Measurements from ENCODE around the gene AFF3.

The AFF3 gene

DNA sequence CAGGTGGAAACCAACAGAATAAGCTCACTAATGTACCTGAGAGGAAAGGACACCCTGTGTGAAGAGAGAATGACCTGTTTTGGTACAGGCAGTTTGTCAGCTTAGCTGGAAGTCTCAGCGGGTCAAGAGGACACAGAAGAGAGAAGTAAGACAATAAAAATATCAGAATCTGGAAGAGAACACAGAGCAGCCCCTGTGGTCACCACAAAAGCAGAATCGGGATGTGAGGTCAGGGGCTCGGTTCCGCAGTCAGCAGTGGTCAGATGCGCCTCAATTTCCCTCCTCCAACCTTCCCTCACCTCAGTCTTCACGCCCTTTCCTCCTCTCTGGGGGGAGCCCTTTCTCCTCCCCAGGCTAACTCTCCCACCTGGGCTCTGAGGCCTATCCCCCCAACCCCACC, 122.9 kb downstream of the AFF3 start:
- Histone ChIP-seq H3K27me3 (ENCODE audit: control insufficient read depth, insufficient read depth, low read length) (no peaks in the 10 kb centered on the region), H3K4me3 (ENCODE audit: low read length) (no peak overlapping the region), H3K9ac (ENCODE audit: low read length) (no peak overlapping the region), H3K9me3 (ENCODE audit: control insufficient read depth, low read length) (no peaks in the 10 kb centered on the region), H3K36me3 (ENCODE audit: control insufficient read depth, insufficient read depth, low read length) (no peaks in the 10 kb centered on the region), H3K4me1 (ENCODE audit: control insufficient read depth, insufficient read depth, low read length) (no peaks in the 10 kb centered on the region)

DNA sequence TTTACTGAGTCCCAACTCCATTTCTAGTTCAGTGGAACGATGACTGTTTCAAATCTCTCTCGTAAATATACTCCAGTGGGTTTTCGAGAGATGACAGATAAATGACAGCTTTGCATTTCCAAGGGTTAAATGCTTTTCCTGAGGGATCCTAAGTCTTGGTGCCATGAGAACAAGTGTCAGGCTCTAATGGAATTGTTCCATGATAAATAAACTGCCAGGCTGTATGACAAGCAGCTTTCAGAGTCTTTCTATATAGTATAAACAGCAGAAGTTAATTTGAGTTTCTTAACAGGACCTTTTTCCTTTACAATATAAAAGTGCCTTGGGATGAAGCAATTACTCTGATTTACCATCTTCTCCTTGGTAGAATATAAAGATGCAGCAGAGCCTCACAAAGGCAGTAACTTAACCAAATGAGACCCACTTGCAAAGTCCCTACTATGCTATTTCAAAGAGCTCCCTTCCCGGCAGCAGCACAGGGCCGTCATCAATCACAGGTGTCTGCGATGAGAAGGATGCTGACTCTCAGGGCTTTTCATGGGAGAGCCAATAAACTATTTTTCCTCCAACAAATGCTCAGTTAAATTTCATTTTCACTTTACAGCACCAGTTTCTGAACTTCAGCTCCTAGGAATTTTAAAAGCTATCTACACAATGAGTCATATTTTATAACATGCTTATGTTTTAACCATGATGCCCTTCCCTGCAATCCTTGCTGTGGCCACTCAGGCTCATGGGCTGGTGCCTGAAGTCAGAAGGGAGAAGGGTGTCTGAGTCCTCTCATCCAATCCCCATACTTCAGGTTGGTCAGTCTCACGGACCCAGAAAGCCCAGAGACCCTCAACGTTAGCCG, 123.8 kb downstream of the AFF3 start:
- Histone ChIP-seq H3K4me1 (ENCODE audit: control insufficient read depth, insufficient read depth, low read length) (no peaks in the 10 kb centered on the region), H3K27me3 (ENCODE audit: control insufficient read depth, insufficient read depth, low read length) (no peaks in the 10 kb centered on the region), H3K4me3 (ENCODE audit: low read length) (no peak overlapping the region), H3K9me3 (ENCODE audit: control insufficient read depth, low read length) (no peaks in the 10 kb centered on the region), H3K9ac (ENCODE audit: low read length) (no peak overlapping the region), H3K36me3 (ENCODE audit: control insufficient read depth, insufficient read depth, low read length) (no peaks in the 10 kb centered on the region)

DNA sequence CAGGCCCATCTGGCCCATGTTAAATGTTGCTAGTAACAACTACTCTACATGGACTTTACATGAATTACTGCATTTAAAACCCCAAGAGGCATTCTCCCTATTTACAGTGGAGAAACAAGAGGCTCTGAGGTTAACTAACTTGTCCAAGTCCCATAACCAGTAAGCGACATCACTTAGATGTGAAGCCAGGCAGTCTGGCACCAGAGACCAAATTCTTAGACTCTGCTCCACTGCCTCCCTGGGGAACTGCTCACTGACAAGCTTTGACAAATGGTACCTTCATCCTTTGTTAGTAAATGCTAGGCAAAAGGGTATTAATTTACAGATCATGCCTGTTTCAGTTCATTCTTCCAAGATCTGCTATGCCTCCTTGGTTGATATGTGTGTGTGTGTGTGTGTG, 124.8 kb downstream of the AFF3 start:
- Histone ChIP-seq H3K4me3 (ENCODE audit: low read length) (no peak overlapping the region), H3K27me3 (ENCODE audit: control insufficient read depth, insufficient read depth, low read length) (no peaks in the 10 kb centered on the region), H3K4me1 (ENCODE audit: control insufficient read depth, insufficient read depth, low read length) (no peaks in the 10 kb centered on the region), H3K36me3 (ENCODE audit: control insufficient read depth, insufficient read depth, low read length) (no peaks in the 10 kb centered on the region), H3K9me3 (ENCODE audit: control insufficient read depth, low read length) (no peaks in the 10 kb centered on the region), H3K9ac (ENCODE audit: low read length) (no peak overlapping the region)

DNA sequence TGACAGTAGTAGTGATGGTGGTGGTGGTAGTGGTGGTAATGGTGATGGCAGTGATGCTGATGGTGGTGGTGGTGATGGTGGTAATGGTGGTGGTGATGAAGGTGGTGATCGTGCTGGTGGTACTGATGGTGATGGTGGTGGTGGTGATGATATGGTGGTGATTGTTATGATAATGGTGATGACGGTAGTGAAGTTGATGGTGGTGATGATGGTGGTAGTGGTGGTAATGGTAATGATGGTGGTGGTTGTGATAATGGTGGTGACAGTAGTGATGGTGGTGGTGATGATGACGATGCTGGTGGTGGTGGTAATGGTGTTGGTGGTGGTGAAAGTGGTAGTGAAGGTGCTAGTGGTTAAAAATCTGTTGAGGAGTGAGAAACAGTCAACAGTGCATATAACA, 125.6 kb downstream of the AFF3 start:
- no peaks in the 10 kb centered on the region for H3K4me1 ChIP-seq (ENCODE audit: control insufficient read depth, insufficient read depth, low read length)
- H3K4me3 ChIP-seq (ENCODE audit: low read length): no peak overlapping the region
- no peaks in the 10 kb centered on the region for H3K36me3 ChIP-seq (ENCODE audit: control insufficient read depth, insufficient read depth, low read length)
- no peaks in the 10 kb centered on the region for H3K27me3 ChIP-seq (ENCODE audit: control insufficient read depth, insufficient read depth, low read length)
- no peak overlapping the region for H3K9ac ChIP-seq (ENCODE audit: low read length)
- H3K9me3 ChIP-seq (ENCODE audit: control insufficient read depth, low read length): no peaks in the 10 kb centered on the region

DNA sequence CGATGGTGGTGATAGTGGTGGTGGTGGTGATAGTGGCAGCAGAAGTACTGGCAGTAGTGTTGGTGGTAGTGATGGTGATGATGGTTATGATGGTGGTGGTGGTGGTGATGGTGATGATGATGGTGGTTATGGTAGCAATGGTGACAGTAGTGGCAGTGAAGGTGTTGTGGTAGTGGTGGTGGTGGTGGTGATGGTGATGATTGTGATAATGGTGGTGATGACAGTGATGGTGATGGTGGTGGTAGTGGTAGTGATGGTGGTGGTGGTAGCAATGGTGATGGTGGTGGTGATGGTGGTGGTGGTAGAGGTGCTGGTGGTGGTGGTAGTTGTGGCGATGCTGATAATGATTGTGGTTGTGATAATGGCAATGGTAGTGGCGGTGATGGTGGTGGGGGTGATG, 126.5 kb downstream of the AFF3 start:
- Histone ChIP-seq H3K9me3 (ENCODE audit: control insufficient read depth, low read length) (no peaks in the 10 kb centered on the region), H3K4me1 (ENCODE audit: control insufficient read depth, insufficient read depth, low read length) (no peaks in the 10 kb centered on the region), H3K4me3 (ENCODE audit: low read length) (no peak overlapping the region)

DNA sequence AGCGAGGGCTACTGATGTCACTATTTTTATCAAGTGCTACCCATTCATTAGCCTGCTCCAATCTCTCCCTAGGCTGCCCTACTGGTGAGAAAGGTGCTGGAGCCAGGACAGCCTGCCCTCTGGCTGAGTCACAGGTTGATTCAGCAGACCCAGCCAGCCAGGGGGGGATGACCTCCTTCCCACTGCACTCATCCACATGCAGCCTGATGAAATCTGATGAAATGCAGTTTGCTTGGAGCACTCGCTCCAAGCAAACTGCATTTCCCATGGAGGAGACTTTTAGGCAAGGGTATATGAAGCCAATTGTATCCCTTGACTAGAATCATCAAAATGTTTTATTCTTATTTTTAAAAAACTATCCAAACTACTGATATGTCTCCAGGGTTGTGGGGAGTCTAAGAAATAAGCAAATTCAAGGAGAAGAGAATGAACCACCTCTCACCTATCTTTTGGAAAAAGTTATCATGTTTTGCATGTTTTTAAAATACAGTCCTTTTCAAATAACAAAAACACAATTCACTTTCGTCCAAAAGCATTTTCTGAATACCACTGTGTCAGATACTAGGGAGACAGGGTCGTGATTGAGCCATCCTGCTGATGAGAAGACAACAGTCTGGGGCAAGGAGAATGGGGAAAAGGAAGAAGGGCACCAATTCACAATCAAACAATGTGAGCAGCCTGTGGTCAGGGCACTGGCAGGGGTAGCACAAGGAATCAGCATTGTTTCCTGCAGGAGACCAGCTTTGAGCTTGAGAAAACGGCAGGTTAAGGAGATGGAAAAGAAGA, 128.3 kb downstream of the AFF3 start:
- Histone ChIP-seq H3K9me3 (ENCODE audit: control insufficient read depth, low read length) (no peaks in the 10 kb centered on the region), H3K4me1 (ENCODE audit: control insufficient read depth, insufficient read depth, low read length) (no peaks in the 10 kb centered on the region), H3K27me3 (ENCODE audit: control insufficient read depth, insufficient read depth, low read length) (no peaks in the 10 kb centered on the region), H3K4me3 (ENCODE audit: low read length) (no peak overlapping the region), H3K9ac (ENCODE audit: low read length) (no peak overlapping the region), H3K36me3 (ENCODE audit: control insufficient read depth, insufficient read depth, low read length) (no peaks in the 10 kb centered on the region)

More for the DNA sequence above, 126.5 kb downstream of the AFF3 start:
- Histone ChIP-seq H3K27me3 (ENCODE audit: control insufficient read depth, insufficient read depth, low read length) (no peaks in the 10 kb centered on the region), H3K36me3 (ENCODE audit: control insufficient read depth, insufficient read depth, low read length) (no peaks in the 10 kb centered on the region), H3K9ac (ENCODE audit: low read length) (no peak overlapping the region)

DNA sequence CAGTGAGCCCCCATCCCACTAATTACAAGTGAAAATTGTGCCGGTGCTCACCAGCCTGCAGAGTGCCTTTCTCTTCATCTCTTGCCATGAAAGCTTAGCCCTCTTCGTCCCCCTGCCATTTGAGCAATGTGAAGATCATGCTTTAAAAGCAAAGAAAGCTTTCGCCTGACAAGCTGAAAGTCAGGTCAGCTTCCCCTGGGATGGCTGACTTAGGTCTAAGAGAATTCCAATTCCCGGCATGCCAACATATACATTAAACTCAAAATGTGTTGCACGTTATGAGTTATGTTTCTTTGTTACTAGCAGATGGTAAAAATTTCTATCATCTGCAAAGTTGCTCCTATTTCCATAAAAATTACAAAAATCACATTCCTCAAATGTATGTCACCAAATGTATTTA, 129.8 kb downstream of the AFF3 start:
- Histone ChIP-seq H3K9ac (ENCODE audit: low read length) (no peak overlapping the region), H3K27me3 (ENCODE audit: control insufficient read depth, insufficient read depth, low read length) (no peaks in the 10 kb centered on the region), H3K36me3 (ENCODE audit: control insufficient read depth, insufficient read depth, low read length) (no peaks in the 10 kb centered on the region), H3K9me3 (ENCODE audit: control insufficient read depth, low read length) (no peaks in the 10 kb centered on the region), H3K4me1 (ENCODE audit: control insufficient read depth, insufficient read depth, low read length) (no peaks in the 10 kb centered on the region), H3K4me3 (ENCODE audit: low read length) (no peak overlapping the region)

DNA sequence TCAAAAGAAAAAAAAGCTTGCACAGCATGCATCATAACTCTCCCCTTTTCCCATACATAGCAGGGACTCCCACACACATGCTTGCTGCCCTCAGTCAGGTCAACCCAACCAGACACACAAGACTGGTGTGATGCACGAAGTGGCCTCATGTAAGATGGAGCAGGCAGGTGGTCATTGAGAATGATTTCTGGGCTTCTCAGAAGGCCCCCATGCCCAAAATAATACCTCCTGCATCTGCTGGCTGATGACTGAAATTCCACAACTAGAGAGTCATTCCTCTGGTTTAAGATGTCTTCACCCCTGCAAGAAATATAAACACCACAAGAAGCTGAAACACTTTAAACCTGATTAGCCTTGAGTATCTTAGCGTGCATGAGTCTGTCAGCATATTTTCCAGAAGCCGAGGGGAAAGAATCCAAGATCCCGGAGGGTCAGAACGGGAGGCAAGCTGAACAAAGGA, 131.1 kb downstream of the AFF3 start:
- H3K36me3 ChIP-seq (ENCODE audit: control insufficient read depth, insufficient read depth, low read length): no peaks in the 10 kb centered on the region
- no peaks in the 10 kb centered on the region for H3K4me1 ChIP-seq (ENCODE audit: control insufficient read depth, insufficient read depth, low read length)
- H3K9ac ChIP-seq (ENCODE audit: low read length): no peak overlapping the region
- no peaks in the 10 kb centered on the region for H3K9me3 ChIP-seq (ENCODE audit: control insufficient read depth, low read length)
- no peaks in the 10 kb centered on the region for H3K27me3 ChIP-seq (ENCODE audit: control insufficient read depth, insufficient read depth, low read length)
- H3K4me3 ChIP-seq (ENCODE audit: low read length): no peak overlapping the region

DNA sequence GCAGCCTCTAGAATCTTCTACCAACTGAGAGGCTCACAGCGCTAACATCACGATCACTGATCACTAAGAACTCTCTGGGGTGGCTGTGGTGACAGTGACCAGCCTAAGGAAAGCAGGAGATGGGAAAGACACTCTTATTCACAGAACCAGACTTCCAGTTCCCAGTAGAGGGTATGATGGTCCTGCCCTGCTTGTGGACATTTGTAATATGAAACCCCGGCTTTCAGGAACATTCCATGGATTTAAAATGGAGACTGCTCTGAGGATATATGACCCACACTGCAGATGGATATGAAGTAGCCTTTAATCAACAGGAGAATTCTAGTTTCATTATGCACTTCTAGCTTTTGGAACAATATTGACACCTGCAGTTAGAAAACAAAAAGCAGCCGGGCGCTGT, 131.8 kb downstream of the AFF3 start:
- Histone ChIP-seq H3K4me1 (ENCODE audit: control insufficient read depth, insufficient read depth, low read length) (no peaks in the 10 kb centered on the region), H3K27me3 (ENCODE audit: control insufficient read depth, insufficient read depth, low read length) (no peaks in the 10 kb centered on the region), H3K4me3 (ENCODE audit: low read length) (no peak overlapping the region), H3K36me3 (ENCODE audit: control insufficient read depth, insufficient read depth, low read length) (no peaks in the 10 kb centered on the region), H3K9me3 (ENCODE audit: control insufficient read depth, low read length) (no peaks in the 10 kb centered on the region), H3K9ac (ENCODE audit: low read length) (no peak overlapping the region)

DNA sequence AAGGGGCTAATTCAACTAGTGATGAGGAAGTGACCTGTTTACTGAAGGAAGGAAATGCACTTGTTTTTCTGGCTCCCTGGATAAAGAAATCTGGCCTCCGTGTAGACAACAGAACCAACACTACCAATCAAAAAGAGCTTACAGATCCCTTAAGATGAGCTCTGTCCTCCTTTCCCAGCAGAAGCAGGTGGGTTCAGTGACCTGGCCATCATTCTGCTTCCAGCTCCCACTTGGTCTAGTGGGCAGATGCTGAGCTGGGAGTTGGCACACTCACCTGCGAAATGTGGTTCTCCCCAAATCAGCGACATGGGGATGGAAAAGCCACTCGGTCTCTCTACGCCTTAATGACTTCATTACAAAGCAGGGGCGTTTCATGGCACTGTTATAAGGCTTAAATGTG, 132.6 kb downstream of the AFF3 start:
- H3K9me3 ChIP-seq (ENCODE audit: control insufficient read depth, low read length): no peaks in the 10 kb centered on the region
- H3K4me1 ChIP-seq (ENCODE audit: control insufficient read depth, insufficient read depth, low read length): no peaks in the 10 kb centered on the region
- no peaks in the 10 kb centered on the region for H3K36me3 ChIP-seq (ENCODE audit: control insufficient read depth, insufficient read depth, low read length)
- no peaks in the 10 kb centered on the region for H3K27me3 ChIP-seq (ENCODE audit: control insufficient read depth, insufficient read depth, low read length)
- no peak overlapping the region for H3K9ac ChIP-seq (ENCODE audit: low read length)
- no peak overlapping the region for H3K4me3 ChIP-seq (ENCODE audit: low read length)

DNA sequence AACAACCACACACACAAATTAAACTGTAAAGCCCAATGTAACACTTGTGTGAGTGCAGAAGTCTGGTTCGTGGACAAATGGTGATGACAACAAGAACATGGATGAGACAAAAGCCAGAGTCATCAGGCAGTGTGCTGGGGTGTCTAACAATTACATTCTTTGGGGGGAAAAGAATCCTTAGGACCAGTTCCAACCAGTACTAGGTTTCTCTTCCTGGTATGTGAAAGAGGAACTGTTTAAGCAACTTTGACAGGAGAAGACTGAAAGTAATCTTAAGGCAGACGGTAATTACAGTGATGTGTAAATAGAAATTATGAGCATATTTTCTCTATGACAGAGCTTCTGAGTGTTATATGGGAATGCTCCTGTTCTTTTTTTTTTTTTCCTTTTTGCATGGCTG, 133.4 kb downstream of the AFF3 start:
- Histone ChIP-seq H3K9ac (ENCODE audit: low read length) (no peak overlapping the region), H3K27me3 (ENCODE audit: control insufficient read depth, insufficient read depth, low read length) (no peaks in the 10 kb centered on the region), H3K4me3 (ENCODE audit: low read length) (no peak overlapping the region), H3K9me3 (ENCODE audit: control insufficient read depth, low read length) (no peaks in the 10 kb centered on the region), H3K4me1 (ENCODE audit: control insufficient read depth, insufficient read depth, low read length) (no peaks in the 10 kb centered on the region), H3K36me3 (ENCODE audit: control insufficient read depth, insufficient read depth, low read length) (no peaks in the 10 kb centered on the region)

DNA sequence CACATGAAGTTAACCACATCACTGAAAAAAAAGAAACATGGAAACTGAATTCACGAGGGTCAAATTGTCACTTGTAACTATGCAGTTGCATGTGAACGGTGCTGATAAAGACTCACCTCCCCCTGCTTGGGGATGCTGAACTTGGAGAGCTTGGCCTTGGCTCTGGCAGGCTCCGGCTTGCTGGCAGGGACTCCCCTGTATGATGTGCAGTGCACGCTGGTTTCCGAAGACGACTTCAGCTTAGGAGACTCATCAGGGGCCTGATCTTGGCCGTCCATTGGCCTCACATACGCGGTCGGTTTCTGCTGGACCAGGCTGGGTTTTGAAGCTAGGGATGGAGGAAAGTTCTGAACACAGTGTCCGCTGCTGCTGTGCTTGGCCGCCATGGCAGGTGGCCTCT, 135.9 kb downstream of the AFF3 start:
- no peak overlapping the region for H3K9ac ChIP-seq (ENCODE audit: low read length)
- no peaks in the 10 kb centered on the region for H3K36me3 ChIP-seq (ENCODE audit: control insufficient read depth, insufficient read depth, low read length)
- H3K4me1 ChIP-seq (ENCODE audit: control insufficient read depth, insufficient read depth, low read length): no peaks in the 10 kb centered on the region
- H3K9me3 ChIP-seq (ENCODE audit: control insufficient read depth, low read length): no peaks in the 10 kb centered on the region
- no peak overlapping the region for H3K4me3 ChIP-seq (ENCODE audit: low read length)
- H3K27me3 ChIP-seq (ENCODE audit: control insufficient read depth, insufficient read depth, low read length): no peaks in the 10 kb centered on the region

Data from mucosa of stomach (tissue), 1 donor.